DMS53 (cell line): ENCODE measurements around the gene NKAPL.
"Not testable (repeated sequence)": the region's sequence is repeated elsewhere in the genome, so short reads cannot be mapped to it uniquely, and the experiment has no call there.

Source experiments
- DNase-seq: peaks from one replicate; lab custom pipeline; 2025; lab: John Stamatoyannopoulos, UW

Gene NKAPL

GRCh38 chr6:28296520-28297060 is 37.5 kb downstream of the NKAPL start:
- no peak for DNase-seq

GRCh38 chr6:28303570-28303969 is 44.5 kb downstream of the NKAPL start:
- DNase-seq = no peak

DNA sequence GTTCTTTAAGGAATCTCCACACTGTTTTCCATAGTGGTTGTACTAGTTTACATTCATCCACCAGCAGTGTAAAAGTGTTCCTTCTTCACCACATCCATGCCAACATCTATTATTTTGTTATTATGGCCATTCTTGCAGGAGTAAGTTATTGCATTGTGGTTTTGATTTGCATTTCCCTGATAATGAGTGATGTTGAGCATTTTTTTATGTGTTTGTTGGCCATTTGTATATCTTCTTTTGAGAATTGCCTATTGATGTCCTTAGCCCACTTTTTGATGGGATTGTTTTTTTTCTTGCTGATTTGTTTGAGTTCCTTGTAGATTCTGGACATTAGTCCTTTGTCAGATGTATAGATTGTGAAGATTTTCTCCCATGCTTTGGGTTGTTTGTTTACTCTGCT is 47.3 kb downstream of the NKAPL start:
- DNase-seq = not testable (repeated sequence)
